H1 (cell line): Measurements from ENCODE around the gene USP3. TPM values are rescaled to one million over a fixed set of nuclear protein-coding genes. Genes with fewer than 3 reads are reported as not detected.

Source experiments
- BCL11A ChIP-seq, 2 experiments: IDR thresholded peaks; one replicate each; pipeline ENCODE4 v1.6.1; 2011; ENCODE audit warnings: low read depth in 2 of 2, low read length in 2 of 2, mild to moderate bottlenecking in 2 of 2
- CBX5 ChIP-seq: fragments of 300-800, 300-1000 bp; sonication (generic); IDR thresholded peaks from 2 replicates; pipeline ENCODE4 v1.7.1; 2016; ENCODE audit warnings: antibody characterized with exemption, low read length, low read depth
- JUND ChIP-seq: IDR thresholded peaks from 2 replicates; pipeline ENCODE4 v1.6.1; 2011; ENCODE audit warnings: mild to moderate bottlenecking, improper control_type of control experiment, low read length
- KDM5A ChIP-seq: fragments of 200-600 bp; IDR thresholded peaks from 2 replicates; pipeline ENCODE4 v1.7.1; 2012; ENCODE audit warnings: mild to moderate bottlenecking, low read length, inconsistent platforms, mixed read lengths
- POLR2A ChIP-seq, 2 experiments: IDR thresholded peaks; 1 replicate in 1 of 2; 2 replicates in 1 of 2; pipeline ENCODE4 v1.6.1; 2011; ENCODE audit warnings: low read depth in 2 of 2, low read length in 2 of 2, mild to moderate bottlenecking in 2 of 2; ENCODE audit errors: control extremely low read depth in 1 of 2
- polyA plus RNA-seq, 7 experiments: library from polyadenylated mRNA; depleted of rRNA in 3 of 7; stranded (reverse) in 5 of 7; unstranded in 2 of 7; fragments of >200 nt in 5 of 7; fragments of 200-250 nt in 2 of 7; gene quantifications; 1 replicate in 5 of 7; 2 replicates in 1 of 7; 4 replicates in 1 of 7; pipeline versions ENCODE4 v1.2.1 to v1.2.3, GENCODE V29; 2011 to 2013; ENCODE audit warnings: missing spikeins in 2 of 7, mixed read lengths in 2 of 7
- total RNA-seq: library from RNA; stranded (reverse); fragmentation: NEBNext Ultra II Directional; extraction: Animal tissue kit (Norgen Biotek cat#: 25700); gene quantifications from 2 replicates; pipeline ENCODE4 v1.2.1, GENCODE V29; 2021
- TF ChIP-seq, protein P1 (sequence below), 3 experiments: IDR thresholded peaks; 1 replicate in 2 of 3; 2 replicates in 1 of 3; pipeline versions ENCODE4 v1.5.1 to v1.6.1; 2011; ENCODE audit warnings: low read length in 3 of 3, mild to moderate bottlenecking in 3 of 3, inconsistent platforms in 2 of 3, low read depth in 1 of 3, moderate library complexity in 1 of 3; ENCODE audit not compliant: insufficient read depth in 1 of 3; ENCODE audit errors: control extremely low read depth in 1 of 3

USP3 gene
- total and polyA plus RNA-seq, 2 of the 8 experiments (the other 6 are each of a cell fraction or from before 2014, with no cell fraction given): 15.5 to 16.2 TPM

DNA sequence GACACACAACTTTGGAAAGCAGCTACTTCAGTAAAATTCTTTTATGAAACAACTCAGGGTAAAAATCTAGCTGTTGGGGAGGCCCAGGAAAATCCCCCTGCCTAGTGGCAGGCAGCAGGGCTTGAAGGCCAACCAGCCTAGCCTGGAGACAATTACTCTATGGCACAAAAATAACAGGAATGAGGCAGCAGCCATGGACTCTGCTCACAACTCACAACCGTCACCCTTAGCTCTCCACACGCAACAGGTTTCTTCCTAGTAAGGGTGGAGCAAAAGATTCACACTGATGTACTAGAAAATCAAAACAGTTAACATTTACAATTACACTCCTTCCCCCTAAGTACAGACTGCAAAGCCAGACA, 92.3 kb downstream of the USP3 start (continued):
- TF ChIP-seq, protein P1, sequence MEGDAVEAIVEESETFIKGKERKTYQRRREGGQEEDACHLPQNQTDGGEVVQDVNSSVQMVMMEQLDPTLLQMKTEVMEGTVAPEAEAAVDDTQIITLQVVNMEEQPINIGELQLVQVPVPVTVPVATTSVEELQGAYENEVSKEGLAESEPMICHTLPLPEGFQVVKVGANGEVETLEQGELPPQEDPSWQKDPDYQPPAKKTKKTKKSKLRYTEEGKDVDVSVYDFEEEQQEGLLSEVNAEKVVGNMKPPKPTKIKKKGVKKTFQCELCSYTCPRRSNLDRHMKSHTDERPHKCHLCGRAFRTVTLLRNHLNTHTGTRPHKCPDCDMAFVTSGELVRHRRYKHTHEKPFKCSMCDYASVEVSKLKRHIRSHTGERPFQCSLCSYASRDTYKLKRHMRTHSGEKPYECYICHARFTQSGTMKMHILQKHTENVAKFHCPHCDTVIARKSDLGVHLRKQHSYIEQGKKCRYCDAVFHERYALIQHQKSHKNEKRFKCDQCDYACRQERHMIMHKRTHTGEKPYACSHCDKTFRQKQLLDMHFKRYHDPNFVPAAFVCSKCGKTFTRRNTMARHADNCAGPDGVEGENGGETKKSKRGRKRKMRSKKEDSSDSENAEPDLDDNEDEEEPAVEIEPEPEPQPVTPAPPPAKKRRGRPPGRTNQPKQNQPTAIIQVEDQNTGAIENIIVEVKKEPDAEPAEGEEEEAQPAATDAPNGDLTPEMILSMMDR (IDR thresholded peaks at IDR 0.05; ENCODE audit: control extremely low read depth in 1 of 3, insufficient read depth in 1 of 3, low read depth in 1 of 3, low read length in 3 of 3): no peak
- TF ChIP-seq KDM5A (no peak), POLR2A (IDR thresholded peaks at IDR 0.05; ENCODE audit: control extremely low read depth in 1 of 2, low read depth in 2 of 2, low read length in 2 of 2) (no peak), BCL11A (IDR thresholded peaks at IDR 0.05; ENCODE audit: low read depth in 2 of 2, low read length in 2 of 2) (no peak), CBX5 (no peak), JUND (no peak)
- TF ChIP-seq, all 59 proteins: peak for 0
